Choroid plexus epithelial cell (primary cell): ENCODE data around the gene MT3.
A peak's percentile ranks its signal among the peaks of the same experiment; 100 is the strongest.
"Not testable (repeated sequence)": the region's sequence is repeated elsewhere in the genome, so short reads cannot be mapped to it uniquely, and the experiment has no call there.

Experiments used
- DNase-seq: peaks from one replicate; pipeline ENCODE4 v3.0.0-alpha.2; 2010; ENCODE audit warnings: low read depth
- H3K4me3 ChIP-seq: 2 replicates; pipeline ENCODE4 v1.5.1; 2011; ENCODE audit warnings: low read depth, mild to moderate bottlenecking, control low read depth, low read length, moderate library complexity
- CTCF ChIP-seq: conservative IDR thresholded peaks from 2 replicates; pipeline ENCODE4 v1.5.1; 2011; ENCODE audit warnings: low read depth, mild to moderate bottlenecking, control low read depth, inconsistent platforms, low read length, moderate library complexity

Gene MT3

GRCh38 chr16:56580391-56581048, 8.8 kb upstream of the MT3 start:
- no peak for DNase-seq
- no peak overlapping the region for H3K4me3 ChIP-seq
- no peak for TF ChIP-seq CTCF

GRCh38 chr16:56582911-56583310, 6.4 kb upstream of the MT3 start:
- DNase-seq, H3K4me3 ChIP-seq: not testable (repeated sequence)

GRCh38 chr16:56583351-56584168, 5.8 kb upstream of the MT3 start:
- TF ChIP-seq CTCF = no peak
- no peak overlapping the region for H3K4me3 ChIP-seq
- DNase-seq = no peak

- DNase-seq = no peak
- no peak for TF ChIP-seq CTCF
- H3K4me3 ChIP-seq = no peak overlapping the region
Measured at GRCh38 chr16:56584276-56584675, 5.1 kb upstream of the MT3 start.

- H3K4me3 ChIP-seq = peak overlapping the region; percentile 42
- DNase-seq = no peak
- TF ChIP-seq CTCF = no peak
Measured at GRCh38 chr16:56588781-56589140, 567 bp upstream of the MT3 start.

GRCh38 chr16:56591377-56592060, 2.2 kb downstream of the MT3 start:
- no peak for DNase-seq
- no peak overlapping the region for H3K4me3 ChIP-seq
- TF ChIP-seq CTCF = peak; percentile 9

- DNase-seq = no peak
- no peak for TF ChIP-seq CTCF
- H3K4me3 ChIP-seq = no peak overlapping the region
Measured at GRCh38 chr16:56593573-56594291, 4.4 kb downstream of the MT3 start.
